Osteoblast (primary cell): ENCODE measurements around the gene TOP2B. TPM values are rescaled to one million over a fixed set of nuclear protein-coding genes. Genes with fewer than 3 reads are reported as not detected.

ENCODE experiments used
- DNase-seq: peaks from one replicate; pipeline ENCODE4 v3.0.0; 2011; ENCODE audit warnings: low spot score, mixed read lengths; ENCODE audit not compliant: insufficient read length; ENCODE audit errors: missing footprints
- H2AFZ ChIP-seq: 2 replicates; pipeline ENCODE4 v1.6.0; 2011; ENCODE audit warnings: mild to moderate bottlenecking, low read length
- H3K27ac ChIP-seq: 2 replicates; pipeline ENCODE4 v1.5.1; 2011; ENCODE audit warnings: mild to moderate bottlenecking, low read depth, low read length, moderate library complexity
- H3K27me3 ChIP-seq: 2 replicates; pipeline ENCODE4 v1.6.0; 2012; ENCODE audit warnings: mild to moderate bottlenecking, control low read depth, inconsistent platforms, low read length, moderate library complexity; ENCODE audit not compliant: insufficient read depth
- H3K36me3 ChIP-seq: 2 replicates; pipeline ENCODE4 v1.5.1; 2011; ENCODE audit warnings: mild to moderate bottlenecking, low read length, control low read depth, moderate library complexity; ENCODE audit not compliant: insufficient read depth
- H3K4me1 ChIP-seq: 2 replicates; pipeline ENCODE4 v1.5.1; 2011; ENCODE audit warnings: mild to moderate bottlenecking, low read length, control low read depth, moderate library complexity; ENCODE audit not compliant: insufficient read depth
- H3K4me2 ChIP-seq: 2 replicates; pipeline ENCODE4 v1.6.0; 2011; ENCODE audit warnings: mild to moderate bottlenecking, low read length; ENCODE audit not compliant: insufficient read depth
- H3K4me3 ChIP-seq: fragments of 200-600 bp; sonication (generic); 3 replicates; pipeline ENCODE4 v1.5.1; 2012; ENCODE audit warnings: mild to moderate bottlenecking, low read length, inconsistent platforms; ENCODE audit not compliant: insufficient read depth
- H3K79me2 ChIP-seq: 2 replicates; pipeline ENCODE4 v1.6.0; 2012; ENCODE audit warnings: mild to moderate bottlenecking, low read length, control low read depth, inconsistent platforms; ENCODE audit not compliant: insufficient read depth
- H3K9me3 ChIP-seq: 2 replicates; pipeline ENCODE4 v1.5.1; 2011; ENCODE audit warnings: low read depth, low read length, control low read depth
- H4K20me1 ChIP-seq: 2 replicates; pipeline ENCODE4 v1.6.0; 2012; ENCODE audit warnings: mild to moderate bottlenecking, low read length, control low read depth; ENCODE audit not compliant: insufficient read depth
- total RNA-seq: library from RNA; depleted of rRNA; stranded (reverse); fragments of >200 nt; gene quantifications from 2 replicates; pipeline ENCODE4 v1.2.3, GENCODE V29; 2012
- TF ChIP-seq, protein P1 (sequence below): IDR thresholded peaks from 2 replicates; pipeline ENCODE4 v1.5.1; 2011; ENCODE audit warnings: mild to moderate bottlenecking, low read depth, low read length, moderate library complexity; ENCODE audit errors: extremely low read depth

The TOP2B gene
- total RNA-seq, 1 donor: 71.7 TPM

GRCh38 chr3:25661694-25662437 lies 2.8 kb downstream of the TOP2B start:
- peaks cover 55% of the 10 kb centered on the region for H4K20me1 ChIP-seq

DNA sequence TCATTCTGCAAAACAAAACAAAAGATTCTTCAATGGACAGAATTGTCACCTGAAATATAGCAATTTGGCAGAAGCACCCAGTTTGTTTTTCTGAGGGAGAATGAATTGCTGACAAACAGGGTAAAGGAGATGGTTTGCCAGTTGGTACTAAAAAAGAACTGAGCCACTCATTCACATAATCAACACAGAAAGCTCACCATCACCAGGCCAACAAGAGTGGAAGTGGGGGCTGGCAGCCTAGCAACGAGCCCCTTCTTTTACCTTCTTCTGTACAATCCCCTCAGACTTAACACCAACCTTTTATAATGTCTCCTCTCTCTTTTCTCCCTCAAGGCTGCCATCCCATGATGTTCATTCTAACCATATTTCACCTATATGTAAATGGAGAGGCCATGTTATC lies 5.9 kb downstream of the TOP2B start:
- Histone ChIP-seq H3K4me3 (no peak overlapping the region), H3K9me3 (no peaks in the 10 kb centered on the region), H3K27ac (no peak overlapping the region), H3K27me3 (no peaks in the 10 kb centered on the region), H2AFZ (no peak overlapping the region), H3K4me1 (peaks cover 14% of the 10 kb centered on the region), H3K4me2 (no peak overlapping the region), H3K79me2 (peaks cover 94% of the 10 kb centered on the region), H4K20me1 (peaks cover 80% of the 10 kb centered on the region), H3K36me3 (no peaks in the 10 kb centered on the region)
- TF ChIP-seq, protein P1, sequence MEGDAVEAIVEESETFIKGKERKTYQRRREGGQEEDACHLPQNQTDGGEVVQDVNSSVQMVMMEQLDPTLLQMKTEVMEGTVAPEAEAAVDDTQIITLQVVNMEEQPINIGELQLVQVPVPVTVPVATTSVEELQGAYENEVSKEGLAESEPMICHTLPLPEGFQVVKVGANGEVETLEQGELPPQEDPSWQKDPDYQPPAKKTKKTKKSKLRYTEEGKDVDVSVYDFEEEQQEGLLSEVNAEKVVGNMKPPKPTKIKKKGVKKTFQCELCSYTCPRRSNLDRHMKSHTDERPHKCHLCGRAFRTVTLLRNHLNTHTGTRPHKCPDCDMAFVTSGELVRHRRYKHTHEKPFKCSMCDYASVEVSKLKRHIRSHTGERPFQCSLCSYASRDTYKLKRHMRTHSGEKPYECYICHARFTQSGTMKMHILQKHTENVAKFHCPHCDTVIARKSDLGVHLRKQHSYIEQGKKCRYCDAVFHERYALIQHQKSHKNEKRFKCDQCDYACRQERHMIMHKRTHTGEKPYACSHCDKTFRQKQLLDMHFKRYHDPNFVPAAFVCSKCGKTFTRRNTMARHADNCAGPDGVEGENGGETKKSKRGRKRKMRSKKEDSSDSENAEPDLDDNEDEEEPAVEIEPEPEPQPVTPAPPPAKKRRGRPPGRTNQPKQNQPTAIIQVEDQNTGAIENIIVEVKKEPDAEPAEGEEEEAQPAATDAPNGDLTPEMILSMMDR: no peak
- DNase-seq: no peak

More at GRCh38 chr3:25661694-25662437, 2.8 kb downstream of the TOP2B start:
- no peak overlapping the region for H2AFZ ChIP-seq
- TF ChIP-seq, protein P1: no peak
- H3K4me3 ChIP-seq: no peak overlapping the region
- H3K9me3 ChIP-seq: no peaks in the 10 kb centered on the region
- peak overlapping the region; percentile 89 for H3K4me2 ChIP-seq
- no peak for DNase-seq
- H3K36me3 ChIP-seq: no peaks in the 10 kb centered on the region
- peaks cover 17% of the 10 kb centered on the region for H3K4me1 ChIP-seq
- H3K79me2 ChIP-seq: peaks cover 67% of the 10 kb centered on the region
- H3K27ac ChIP-seq: no peak overlapping the region
- no peaks in the 10 kb centered on the region for H3K27me3 ChIP-seq

- Histone ChIP-seq H3K27ac (no peak overlapping the region), H3K9me3 (no peaks in the 10 kb centered on the region), H3K27me3 (no peaks in the 10 kb centered on the region), H3K36me3 (no peaks in the 10 kb centered on the region), H3K4me1 (peaks cover 11% of the 10 kb centered on the region), H3K4me3 (no peak overlapping the region), H4K20me1 (peaks cover 77% of the 10 kb centered on the region), H3K4me2 (no peak overlapping the region), H3K79me2 (peaks cover 94% of the 10 kb centered on the region), H2AFZ (no peak overlapping the region)
- DNase-seq: no peak
- TF ChIP-seq, protein P1: no peak
Observed at GRCh38 chr3:25657293-25657692, 7.4 kb downstream of the TOP2B start.

- Histone ChIP-seq H3K79me2 (peaks cover 93% of the 10 kb centered on the region), H3K4me2 (no peak overlapping the region), H3K9me3 (no peaks in the 10 kb centered on the region), H3K27me3 (no peaks in the 10 kb centered on the region), H3K4me3 (no peak overlapping the region), H3K36me3 (no peaks in the 10 kb centered on the region), H2AFZ (no peak overlapping the region), H4K20me1 (peaks cover 68% of the 10 kb centered on the region), H3K4me1 (peaks cover 3% of the 10 kb centered on the region), H3K27ac (no peak overlapping the region)
- no peak for DNase-seq
- TF ChIP-seq, protein P1: no peak
Observed at GRCh38 chr3:25655659-25656058, 9.0 kb downstream of the TOP2B start.
